CD4-positive, alpha-beta T cell treated with Interleukin-4 for 4 hours (primary cell): Measurements from ENCODE around the gene IL21R.

ENCODE experiments used
- DNase-seq: peaks from one replicate; pipeline ENCODE4 v3.0.0-alpha.2; 2020

IL21R gene

DNA sequence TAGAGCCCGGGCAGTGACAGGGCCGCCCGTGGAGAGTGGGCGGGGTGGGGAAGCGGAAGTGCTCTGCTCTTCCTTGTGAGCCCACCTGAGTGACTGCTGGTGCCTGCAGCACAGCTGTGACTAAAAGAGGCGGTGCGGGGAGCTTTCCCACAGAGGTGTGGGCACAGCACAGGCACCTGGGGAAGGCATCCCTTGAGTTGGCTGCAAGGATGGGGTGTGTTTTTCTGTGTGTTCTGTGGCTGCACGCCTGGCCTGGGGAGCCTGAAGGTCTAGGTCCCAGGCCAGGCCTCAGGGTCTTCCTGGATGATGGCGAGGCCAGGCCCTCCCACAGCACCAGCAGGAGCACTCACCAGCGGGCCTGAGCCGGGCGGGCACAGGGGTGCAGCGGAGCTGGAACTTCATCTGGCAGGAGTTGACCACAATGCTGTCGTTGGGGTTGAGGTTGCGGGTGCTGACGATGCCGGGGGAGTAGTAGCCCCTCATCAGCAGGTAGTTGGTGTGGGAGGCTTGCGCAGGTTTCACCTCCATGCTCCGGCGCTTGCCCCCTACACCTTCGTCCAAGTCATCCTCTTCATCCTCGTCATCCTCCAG lies 67.1 kb downstream of the IL21R start:
- no peak for DNase-seq

DNA sequence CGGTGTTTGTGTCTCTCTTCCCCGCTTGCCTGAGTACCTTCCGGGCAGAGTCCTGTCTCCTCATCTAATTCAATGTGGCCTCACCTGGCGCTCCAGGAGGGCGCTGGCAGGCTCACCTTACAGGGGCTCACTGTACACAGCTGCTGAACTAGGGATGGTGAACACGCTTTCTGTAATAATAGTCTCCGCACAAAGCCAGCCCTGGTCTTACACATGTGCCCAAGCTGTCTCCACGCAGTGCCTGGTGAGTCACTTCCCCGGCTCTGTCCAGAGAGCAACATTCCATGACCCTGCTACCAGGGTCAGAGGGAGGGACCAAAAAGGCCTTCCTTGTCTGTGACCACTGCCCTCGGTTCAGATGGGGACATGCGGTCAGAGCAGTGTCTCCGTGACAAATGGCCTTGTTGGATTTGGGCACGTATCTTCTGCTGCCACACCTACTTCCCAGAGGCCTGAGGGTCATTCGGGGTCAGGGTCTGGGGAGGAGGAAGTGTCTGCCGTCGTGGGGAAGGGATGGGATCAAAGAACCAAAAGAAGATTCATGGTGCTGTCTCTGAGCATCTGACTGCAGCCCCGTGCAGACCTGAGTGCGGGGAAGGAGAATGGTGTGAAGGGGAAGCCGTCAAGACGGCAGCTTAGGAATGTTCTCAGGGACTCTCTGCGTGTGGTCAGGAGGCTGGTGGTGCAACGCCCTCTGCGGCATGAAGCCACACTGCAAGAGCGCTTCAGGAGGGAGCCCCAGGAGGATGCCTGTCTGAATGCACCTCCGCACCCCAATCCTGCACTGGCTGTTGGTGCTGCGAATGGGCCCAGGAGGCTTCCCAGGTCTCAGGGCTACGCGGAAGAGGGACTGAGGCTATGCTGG lies 68.8 kb downstream of the IL21R start:
- DNase-seq: no peak

DNA sequence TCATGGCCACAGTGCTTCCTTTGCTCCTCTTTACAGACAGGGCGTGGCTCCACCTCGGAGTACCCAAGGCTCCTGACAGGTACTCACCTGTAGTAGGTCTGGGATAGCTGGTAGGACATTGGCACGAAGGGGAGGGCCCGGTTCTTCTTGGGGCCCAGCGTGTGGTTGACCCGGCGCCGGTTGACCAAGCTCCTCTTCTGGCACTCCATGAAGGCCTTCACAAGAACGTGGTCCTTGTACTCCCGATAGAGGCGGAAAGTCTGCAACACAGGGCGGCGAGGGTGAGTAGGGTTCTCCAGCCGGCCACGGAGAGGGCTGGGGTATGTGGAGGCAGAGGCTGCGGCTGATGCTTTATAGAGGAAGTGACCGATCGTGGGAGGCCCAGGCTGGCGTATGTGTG lies 69.7 kb downstream of the IL21R start:
- no peak for DNase-seq

DNA sequence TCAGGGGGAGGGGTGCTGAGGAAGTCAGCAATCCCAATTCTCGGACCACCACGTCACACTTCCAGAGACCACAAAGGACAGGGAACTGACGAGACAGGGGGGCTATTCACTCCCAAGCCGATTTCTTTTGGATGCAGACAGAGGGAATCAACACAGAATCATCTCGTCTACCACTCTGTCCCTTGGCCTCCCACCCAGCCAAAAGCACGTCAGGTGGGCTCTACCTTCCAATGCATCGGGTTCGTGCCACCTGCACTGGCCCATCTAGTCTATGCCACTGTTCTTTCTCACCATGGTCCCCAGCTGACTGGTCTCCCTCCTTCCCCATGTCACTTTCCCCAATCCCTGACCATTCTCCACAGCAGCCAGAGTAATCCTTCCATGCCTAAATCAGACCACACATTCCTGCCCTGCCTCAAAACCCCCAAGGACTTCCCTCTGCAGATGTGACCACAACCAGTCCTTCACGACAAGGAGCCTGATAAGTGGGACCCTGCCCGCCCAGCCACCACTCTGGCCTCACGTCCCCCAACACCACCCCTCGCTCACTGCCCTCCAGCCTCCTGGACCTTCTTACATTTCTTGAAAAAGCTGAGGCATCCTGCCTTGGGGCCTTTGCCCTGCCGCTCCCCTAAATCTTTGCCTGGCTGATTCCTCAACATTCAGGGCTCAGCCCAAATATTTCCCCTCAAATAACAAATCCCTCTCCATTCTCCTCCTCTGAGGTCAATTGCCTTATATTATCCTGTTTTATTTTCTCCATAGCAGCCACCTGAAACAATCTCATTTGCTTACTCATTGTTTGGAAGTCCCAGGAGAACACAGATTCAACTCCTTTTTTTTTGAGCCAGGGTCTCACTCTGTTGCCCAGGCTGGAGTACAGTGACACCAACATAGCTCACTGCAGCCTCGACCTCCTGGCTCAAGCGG lies 70.4 kb downstream of the IL21R start:
- DNase-seq: no peak

DNA sequence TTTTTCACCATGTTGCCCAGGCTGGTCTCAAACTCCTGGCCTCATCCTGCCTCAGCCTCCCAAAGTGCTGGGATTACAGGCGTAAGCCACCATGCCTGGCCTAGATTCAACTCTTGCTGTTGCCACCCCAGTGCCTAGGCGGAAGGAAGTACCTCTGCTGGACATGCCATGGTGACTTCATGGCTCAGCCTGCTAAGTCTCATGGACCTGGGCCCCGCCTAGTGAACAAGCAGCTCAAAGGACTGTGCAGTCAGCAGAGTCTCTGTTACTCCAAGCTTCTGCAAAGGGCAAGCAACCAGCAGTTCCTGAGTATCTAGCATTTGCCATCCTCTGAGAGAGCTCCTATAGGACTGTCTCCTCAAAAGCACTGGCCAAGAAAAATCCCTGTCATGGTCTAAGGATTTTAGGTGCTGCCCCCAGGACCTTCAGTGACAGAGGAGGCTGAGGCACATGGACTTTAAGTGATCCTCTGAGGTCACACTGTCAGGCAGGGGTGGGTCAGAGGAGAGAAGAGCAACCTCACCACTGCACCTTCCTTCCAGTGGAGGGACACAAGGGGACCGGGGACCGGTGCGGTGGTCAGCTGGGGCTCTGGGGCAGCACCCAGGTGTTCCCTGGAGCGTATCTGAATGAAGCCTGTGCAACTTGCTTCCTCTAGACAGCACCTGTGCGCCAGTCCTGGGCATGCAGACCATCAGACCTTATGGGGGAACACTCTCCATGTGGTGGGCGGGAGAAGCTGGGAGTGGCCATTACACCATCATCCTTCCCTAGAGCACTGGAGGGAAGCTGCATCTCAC lies 71.3 kb downstream of the IL21R start:
- DNase-seq: no peak

DNA sequence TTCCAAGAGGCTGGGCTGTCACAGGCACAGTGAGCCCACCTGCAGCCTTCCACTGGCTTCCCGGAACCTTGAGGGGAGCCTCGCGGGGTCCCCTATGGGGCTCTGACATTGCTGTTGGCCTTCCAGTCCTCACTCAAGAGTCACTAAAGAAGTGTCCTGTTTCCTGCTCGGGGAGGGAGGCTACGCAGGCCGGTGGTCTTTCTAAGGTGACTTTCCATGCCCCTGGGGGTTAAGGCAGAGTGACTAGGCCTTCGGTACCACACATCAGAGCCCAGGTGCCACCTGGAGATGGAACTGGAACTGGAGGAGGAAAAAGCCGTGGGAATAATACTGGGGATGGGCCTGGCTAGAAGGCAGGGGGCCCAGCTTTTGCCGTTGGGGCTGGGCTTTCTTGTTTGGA lies 72.1 kb downstream of the IL21R start:
- no peak for DNase-seq

DNA sequence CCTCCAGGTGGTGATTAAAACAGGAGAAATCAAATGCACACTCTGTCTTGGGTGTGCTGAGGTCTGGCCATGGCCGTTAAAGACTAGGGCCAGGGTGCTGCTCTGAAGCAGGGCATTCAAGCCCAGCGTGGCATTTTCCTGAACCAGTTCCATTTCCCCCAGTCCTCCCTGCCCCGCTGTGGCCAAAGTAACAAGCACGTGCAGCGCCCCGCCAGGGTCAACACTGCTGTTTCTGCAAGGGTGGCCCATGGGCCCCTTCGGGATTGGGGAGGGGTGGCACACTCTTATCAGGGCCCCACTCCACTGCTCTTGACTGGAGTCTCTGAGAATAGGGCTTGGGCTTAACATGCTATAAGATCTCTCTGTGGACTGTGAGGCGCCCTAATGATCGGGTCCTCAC lies 72.9 kb downstream of the IL21R start:
- DNase-seq: no peak

DNA sequence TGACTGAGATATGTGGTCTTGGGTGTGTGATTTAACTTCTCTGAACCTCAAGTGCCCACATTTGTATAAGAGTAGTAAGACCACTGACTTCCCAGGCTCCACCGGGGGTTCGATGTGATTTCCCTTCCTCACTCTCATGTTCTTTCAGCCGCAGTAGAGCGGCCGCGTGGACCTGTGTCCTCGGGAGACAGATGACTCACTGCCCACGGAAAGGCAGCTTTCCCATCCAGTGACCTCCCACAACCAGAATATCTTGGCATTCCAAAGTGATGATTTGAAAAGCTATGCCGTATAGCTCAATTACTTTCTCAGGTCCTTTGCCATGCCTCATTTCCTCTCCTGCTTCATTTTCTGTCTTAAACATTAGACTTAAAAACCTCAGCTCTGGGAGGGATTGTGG lies 73.6 kb downstream of the IL21R start:
- no peak for DNase-seq

- no peak for DNase-seq
Observed at GRCh38 chr16:27476240-27476639, 74.3 kb downstream of the IL21R start.

GRCh38 chr16:27480761-27481160 lies 78.8 kb downstream of the IL21R start:
- no peak for DNase-seq

DNA sequence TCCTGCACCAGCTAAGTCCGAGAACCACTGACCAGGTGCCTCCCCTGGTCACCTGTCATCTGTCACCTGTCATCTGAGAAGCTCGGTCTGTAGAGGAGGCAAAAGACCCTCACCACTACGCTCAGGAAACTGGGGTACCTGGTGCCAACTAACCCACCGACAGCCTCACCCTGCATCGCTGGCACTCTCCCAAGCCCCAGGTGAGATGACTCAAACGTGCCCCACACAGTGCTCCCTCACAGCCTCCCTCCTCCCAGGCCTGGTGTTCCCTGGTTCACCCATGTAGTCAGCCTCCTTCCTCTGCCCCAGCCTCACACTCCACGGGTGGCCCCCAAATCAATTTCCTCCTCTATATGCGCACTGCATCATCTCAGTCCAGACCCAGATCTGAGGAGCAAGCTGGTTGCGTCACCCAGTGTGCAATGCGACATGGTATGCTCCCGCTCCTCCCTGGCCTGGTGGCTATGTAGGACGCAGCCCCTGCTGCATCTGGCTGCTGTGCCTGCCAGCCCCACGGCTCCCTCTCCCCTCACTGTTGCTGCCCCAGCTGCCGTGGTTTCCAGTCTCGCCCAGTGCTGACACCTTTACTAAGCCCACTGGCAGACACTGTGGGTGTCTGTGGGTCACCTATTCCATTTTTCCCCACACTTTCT lies 79.4 kb downstream of the IL21R start:
- no peak for DNase-seq

- no peak for DNase-seq
Observed at GRCh38 chr16:27482397-27483087, 80.6 kb downstream of the IL21R start.

DNA sequence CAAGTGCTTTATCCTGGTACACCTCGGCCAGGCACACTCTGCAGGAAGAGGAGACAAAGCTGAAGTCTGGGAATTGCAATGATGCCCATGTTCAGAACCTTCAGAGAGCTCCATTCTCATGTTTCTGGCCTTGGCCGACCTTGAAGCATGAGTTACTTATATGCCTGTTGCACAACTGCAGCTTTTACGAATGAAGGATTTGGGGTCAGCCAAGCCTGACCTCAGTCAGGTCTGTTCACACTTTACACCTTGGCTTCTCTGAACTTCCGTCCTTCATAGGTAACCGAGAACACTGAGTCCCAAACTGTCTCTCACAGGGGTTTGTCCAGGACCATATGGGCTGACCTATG lies 81.1 kb downstream of the IL21R start:
- DNase-seq: no peak

DNA sequence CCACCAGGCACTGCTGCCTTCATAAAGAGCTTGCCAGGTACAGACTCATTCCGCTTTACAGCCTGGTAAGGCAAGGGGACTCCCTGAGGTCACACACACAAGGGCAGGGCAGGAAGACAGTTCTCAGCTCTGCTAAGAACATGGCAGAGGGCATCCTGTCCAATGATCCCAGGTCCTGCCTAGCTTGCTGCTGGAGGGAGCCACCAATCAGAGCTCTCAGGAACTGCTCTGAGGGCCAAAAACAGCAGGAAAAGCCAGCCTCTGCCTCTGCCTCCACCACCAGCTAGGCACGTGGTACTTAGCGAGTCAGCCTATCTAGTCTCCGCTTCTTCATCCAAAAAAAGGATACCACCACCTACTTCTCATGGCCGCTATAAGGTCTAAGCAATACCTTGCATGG lies 81.7 kb downstream of the IL21R start:
- DNase-seq: no peak

- DNase-seq: no peak
Observed at GRCh38 chr16:27485126-27485525, 83.2 kb downstream of the IL21R start.

GRCh38 chr16:27485811-27486210 lies 83.8 kb downstream of the IL21R start:
- DNase-seq: no peak

- DNase-seq: no peak
Observed at GRCh38 chr16:27486344-27486743, 84.4 kb downstream of the IL21R start.

- no peak for DNase-seq
Observed at GRCh38 chr16:27486760-27487159, 84.8 kb downstream of the IL21R start.

DNA sequence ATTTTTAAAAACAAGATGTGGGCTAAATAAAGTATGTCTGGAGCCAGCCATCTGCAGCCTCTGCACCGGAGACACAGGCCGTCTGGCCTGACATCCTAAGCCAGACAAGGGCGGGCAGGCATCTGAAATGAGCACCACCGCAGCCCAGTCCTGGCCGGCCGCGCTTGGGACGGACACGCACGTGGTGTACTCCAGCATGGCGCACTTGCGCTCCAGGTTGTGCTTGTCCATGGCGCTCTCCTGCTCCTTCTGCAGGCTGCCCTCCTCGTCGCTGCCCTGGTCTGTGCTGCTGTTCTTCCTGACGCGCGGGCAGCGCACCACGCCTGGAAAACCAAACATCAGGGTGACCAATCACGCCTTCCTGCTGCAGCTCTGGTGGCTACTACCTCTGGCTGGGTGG lies 87.4 kb downstream of the IL21R start:
- no peak for DNase-seq

- DNase-seq: no peak
Observed at GRCh38 chr16:27489906-27490305, 87.9 kb downstream of the IL21R start.

- peak; percentile 17 for DNase-seq
Observed at GRCh38 chr16:27491894-27492587, 90.1 kb downstream of the IL21R start.
